A549 (cell line): ENCODE results near the gene ZBTB14. TPM values are rescaled to one million over a fixed set of nuclear protein-coding genes. Genes with fewer than 3 reads are reported as not detected.

Experiments
- ATAC-seq, 2 experiments: fragments of 200-7000 bp in 1 of 2; fragments of >200 bp in 1 of 2; cut with Nextera tagmentation in 1 of 2; cut with Tn5 transposase in 1 of 2; 3 replicates each; pipeline versions ENCODE4 v1.8.0 to v1.9.1; 2018 to 2020; ENCODE audit warnings: mild to moderate bottlenecking in 1 of 2, moderate library complexity in 1 of 2
- CTCF ChIA-PET: fragments of 300-600 bp; sonication (Branson Sonifier 250); formaldehyde crosslinking; extraction: SDS; loops from one replicate; lab custom pipeline; 2021; ENCODE audit warnings: antibody characterized with exemption, inconsistent platforms; lab: Yijun Ruan, JAX
- POLR2A ChIA-PET: fragments of 350-600 bp; formaldehyde crosslinking; extraction: SDS; loops from one replicate; lab custom pipeline; 2021; ENCODE audit warnings: antibody characterized with exemption, inconsistent platforms; lab: Yijun Ruan, JAX
- DNase-seq, 2 experiments: peaks; one replicate each; pipeline versions ENCODE4 v3.0.0 to v3.0.0-alpha.2; 2011 to 2016; ENCODE audit warnings: low read depth in 1 of 2, low spot score in 1 of 2
- FAIRE-seq: peaks from 2 replicates; lab custom pipeline; 2011; peaks lifted over from hg19 to GRCh38; lab: Jason Lieb, UNC
- H3K27ac ChIP-seq, 2 experiments: fragments of >200 bp; sonication (Bioruptor Twin); formaldehyde crosslinking; 3 replicates each; pipeline ENCODE4 v1.5.1; 2016 to 2017
- H3K4me1 ChIP-seq: fragments of >200 bp; sonication (Bioruptor Twin); formaldehyde crosslinking; 3 replicates; pipeline ENCODE4 v1.6.1; 2016
- H3K4me2 ChIP-seq: fragments of >200 bp; sonication (Bioruptor Twin); formaldehyde crosslinking; 3 replicates; pipeline ENCODE4 v1.6.1; 2016
- H3K4me3 ChIP-seq: fragments of >200 bp; sonication (Bioruptor Twin); formaldehyde crosslinking; 3 replicates; pipeline ENCODE4 v1.5.1; 2016
- H3K9me3 ChIP-seq: fragments of >200 bp; sonication (Bioruptor Twin); formaldehyde crosslinking; 3 replicates; pipeline ENCODE4 v1.6.1; 2016
- BHLHE40 ChIP-seq: IDR thresholded peaks from 2 replicates; pipeline ENCODE4 v1.6.1; 2012; ENCODE audit warnings: low read depth, low read length, inconsistent platforms
- CBX2 ChIP-seq: fragments of 200-600 bp; sonication (generic); IDR thresholded peaks from 2 replicates; pipeline ENCODE4 v1.6.1; 2016; ENCODE audit warnings: low read depth, mild to moderate bottlenecking, borderline replicate concordance
- CBX8 ChIP-seq: fragments of 200-600 bp; sonication (generic); IDR thresholded peaks from 2 replicates; pipeline ENCODE4 v1.6.1; 2016
- CHD4 ChIP-seq: fragments of 200-600 bp; sonication (generic); IDR thresholded peaks from 2 replicates; pipeline ENCODE4 v1.6.1; 2016; ENCODE audit warnings: antibody characterized with exemption, mild to moderate bottlenecking, borderline replicate concordance
- CTCF ChIP-seq: fragments of >200 bp; sonication (Bioruptor Twin); formaldehyde crosslinking; IDR thresholded peaks from 3 replicates; pipeline ENCODE4 v1.5.1; 2016
- EHF ChIP-seq: fragments of 250-450 bp; sonication (Bioruptor Pico); IDR thresholded peaks from 2 replicates; pipeline ENCODE4 v1.5.0; 2020; ENCODE audit warnings: mild to moderate bottlenecking
- EP300 ChIP-seq, 2 experiments: fragments of >200 bp; sonication (Bioruptor Twin); formaldehyde crosslinking; IDR thresholded peaks; 2 replicates in 1 of 2; 3 replicates in 1 of 2; pipeline ENCODE4 v1.6.1; 2016 to 2017
- HES2 ChIP-seq: fragments of >200 bp; sonication (Bioruptor Twin); formaldehyde crosslinking; IDR thresholded peaks from 2 replicates; pipeline ENCODE4 v1.6.1; 2016
- JUN ChIP-seq, 2 experiments: fragments of >200 bp; sonication (Bioruptor Twin); formaldehyde crosslinking; IDR thresholded peaks; 2 replicates in 1 of 2; 3 replicates in 1 of 2; pipeline ENCODE4 v1.6.1; 2016 to 2017
- JUNB ChIP-seq: fragments of >200 bp; sonication (Bioruptor Twin); formaldehyde crosslinking; IDR thresholded peaks from 2 replicates; pipeline ENCODE4 v1.6.1; 2016
- KDM5A ChIP-seq: fragments of 200-600 bp; sonication (generic); IDR thresholded peaks from 2 replicates; pipeline ENCODE4 v1.6.1; 2016; ENCODE audit warnings: antibody characterized with exemption, mild to moderate bottlenecking
- MAZ ChIP-seq: fragments of 150-350 bp; IDR thresholded peaks from 2 replicates; pipeline ENCODE4 v1.6.1; 2014; ENCODE audit warnings: antibody characterized with exemption, low read depth, low read length, borderline replicate concordance
- NR3C1 ChIP-seq: fragments of >200 bp; sonication (Bioruptor Twin); formaldehyde crosslinking; IDR thresholded peaks from 3 replicates; pipeline ENCODE4 v1.6.1; 2017
- PBX3 ChIP-seq: IDR thresholded peaks from 2 replicates; pipeline ENCODE4 v1.6.1; 2012
- PHF8 ChIP-seq: fragments of 200-600 bp; sonication (generic); IDR thresholded peaks from 2 replicates; pipeline ENCODE4 v1.6.1; 2016; ENCODE audit warnings: low read depth, mild to moderate bottlenecking, antibody characterized with exemption, moderate library complexity, borderline replicate concordance
- RARB ChIP-seq: fragments of 250-450 bp; sonication (Bioruptor Pico); IDR thresholded peaks from 2 replicates; pipeline ENCODE4 v1.8.0; 2021; ENCODE audit warnings: mild to moderate bottlenecking, moderate library complexity
- SMC3 ChIP-seq: fragments of >200 bp; sonication (Bioruptor Twin); formaldehyde crosslinking; IDR thresholded peaks from 3 replicates; pipeline ENCODE4 v1.6.1; 2018; ENCODE audit warnings: inconsistent platforms
- TP53 ChIP-seq: fragments of 250-450 bp; sonication (Bioruptor Pico); IDR thresholded peaks from 2 replicates; pipeline ENCODE4 v1.5.0; 2021; ENCODE audit warnings: mild to moderate bottlenecking, moderate library complexity
- ZC3H11A ChIP-seq: fragments of 450-650 bp; IDR thresholded peaks from 2 replicates; pipeline ENCODE4 v1.6.1; 2014; ENCODE audit warnings: antibody characterized with exemption, mild to moderate bottlenecking
- ZNF302 ChIP-seq: fragments of 250-450 bp; sonication (Bioruptor Pico); IDR thresholded peaks from 2 replicates; pipeline ENCODE4 v1.9.0; 2021; ENCODE audit warnings: inconsistent platforms, mild to moderate bottlenecking, moderate library complexity
- WGBS: methylation state at CpG from one replicate; pipeline ENCODE4 v1.1.6; 2017; ENCODE audit errors: missing lambda C conversion rate; 5-methylcytosine and 5-hydroxymethylcytosine counted together
- polyA plus RNA-seq, 4 experiments: library from polyadenylated mRNA; depleted of rRNA in 3 of 4; stranded (reverse); fragments of >200 nt; fragmentation: RNase III in 1 of 4; extraction: RNeasy Plus Mini Kit Qiagen cat#74134 plus additional on column Dnase treatment in 1 of 4; gene quantifications; 2 replicates in 3 of 4; 3 replicates in 1 of 4; pipeline ENCODE4 v1.2.3, GENCODE V29; 2011 to 2017
- TF ChIP-seq, protein P1 (sequence below): fragments of 150-350 bp; IDR thresholded peaks from 2 replicates; pipeline ENCODE4 v1.6.1; 2014; ENCODE audit warnings: low read depth, mild to moderate bottlenecking, low read length
- TF ChIP-seq, protein P2 (sequence below): fragments of 200-600 bp; sonication (generic); IDR thresholded peaks from 2 replicates; pipeline ENCODE4 v1.6.1; 2016; ENCODE audit warnings: antibody characterized with exemption, mild to moderate bottlenecking, moderate library complexity

ZBTB14 gene
- polyA plus RNA-seq, 2 of the 4 experiments (the other 2 are of a cell fraction): 7.1 to 23.4 TPM

DNA sequence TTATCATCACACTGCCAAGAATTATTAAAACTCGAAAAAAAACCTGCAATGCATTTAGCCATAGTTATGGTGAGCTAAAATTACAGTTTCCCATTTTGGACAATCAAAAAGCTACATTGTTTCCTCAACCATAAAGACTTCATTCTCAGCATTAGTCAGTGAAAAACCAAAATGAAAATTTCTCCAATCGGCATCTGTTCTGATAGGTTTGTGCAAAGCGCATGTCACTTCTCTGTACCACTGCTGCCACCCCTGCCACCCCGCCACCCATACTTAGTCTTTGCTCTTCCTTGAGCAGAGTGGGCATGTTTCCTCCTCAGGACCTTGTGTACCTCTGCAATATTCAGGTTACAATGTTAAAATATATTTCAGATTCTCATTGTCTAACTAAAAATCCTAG, 7.1 kb upstream of the ZBTB14 start:
- Histone ChIP-seq H3K27ac (no peak overlapping the region), H3K9me3 (no peaks in the 10 kb centered on the region), H3K4me2 (no peak overlapping the region), H3K4me3 (no peak overlapping the region)
- FAIRE-seq: no peak
- ChIA-PET CTCF (no interaction called here), POLR2A (no interaction called here)
- WGBS: 41% methylated on average over 4 of the region's 4 CpGs
- DNase-seq: no peak
- no peak for ATAC-seq
- no peak for TF ChIP-seq SMC3
- no peak for TF ChIP-seq ZC3H11A
- TF ChIP-seq, all 56 proteins: peak for 0
- no peaks in the 10 kb centered on the region for H3K4me1 ChIP-seq

DNA sequence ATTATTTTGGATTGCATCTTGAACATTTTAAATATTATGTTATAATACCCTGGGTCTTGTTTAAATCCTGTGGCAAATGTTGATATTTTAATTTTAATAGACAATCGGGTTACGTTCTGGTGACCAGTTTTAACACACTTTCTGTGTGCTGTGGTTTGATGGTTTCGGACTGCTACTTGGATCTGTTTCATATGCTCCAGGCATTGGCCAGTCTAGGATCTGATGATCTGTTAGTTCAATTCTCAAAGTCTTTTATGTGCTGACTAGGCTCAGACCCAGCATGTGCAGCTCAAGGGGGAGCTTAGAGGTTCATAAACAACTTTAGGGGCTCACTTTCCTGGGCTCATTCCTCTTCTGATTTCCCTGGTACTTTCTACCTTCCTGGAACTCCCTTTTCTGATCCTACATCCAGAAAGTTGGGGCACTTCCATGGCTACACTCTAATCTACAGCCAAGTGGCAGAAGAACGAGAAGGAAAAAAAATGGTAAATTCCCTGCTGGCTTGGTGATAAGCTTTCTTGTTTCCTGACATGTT, 5.0 kb upstream of the ZBTB14 start:
- Histone ChIP-seq H3K9me3 (no peaks in the 10 kb centered on the region), H3K4me1 (no peaks in the 10 kb centered on the region), H3K27ac (no peak overlapping the region), H3K4me3 (no peak overlapping the region), H3K4me2 (no peak overlapping the region)
- ChIA-PET POLR2A (no interaction called here), CTCF (interaction anchor here (0.6 kb wide), 1 partner anchor 62 kb away, joined by 3 read pairs; no protein-coding TSS in a partner anchor)
- DNase-seq (no peak), FAIRE-seq (no peak), ATAC-seq (no peak)
- TF ChIP-seq RARB (CRISPR knock-in tag) (no peak), HES2 (no peak), CBX2 (no peak), JUN (IDR thresholded peaks at IDR 0.05) (no peak), KDM5A (no peak), TP53 (CRISPR knock-in tag) (no peak), ZNF302 (CRISPR knock-in tag) (no peak), CBX8 (no peak), JUNB (no peak), PBX3 (no peak), CHD4 (no peak), EHF (CRISPR knock-in tag) (no peak), MAZ (no peak), SMC3 (no peak)
- TF ChIP-seq, protein P1, sequence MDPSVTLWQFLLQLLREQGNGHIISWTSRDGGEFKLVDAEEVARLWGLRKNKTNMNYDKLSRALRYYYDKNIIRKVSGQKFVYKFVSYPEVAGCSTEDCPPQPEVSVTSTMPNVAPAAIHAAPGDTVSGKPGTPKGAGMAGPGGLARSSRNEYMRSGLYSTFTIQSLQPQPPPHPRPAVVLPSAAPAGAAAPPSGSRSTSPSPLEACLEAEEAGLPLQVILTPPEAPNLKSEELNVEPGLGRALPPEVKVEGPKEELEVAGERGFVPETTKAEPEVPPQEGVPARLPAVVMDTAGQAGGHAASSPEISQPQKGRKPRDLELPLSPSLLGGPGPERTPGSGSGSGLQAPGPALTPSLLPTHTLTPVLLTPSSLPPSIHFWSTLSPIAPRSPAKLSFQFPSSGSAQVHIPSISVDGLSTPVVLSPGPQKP: no peak
- 54% methylated on average over 4 of the region's 4 CpGs for WGBS

DNA sequence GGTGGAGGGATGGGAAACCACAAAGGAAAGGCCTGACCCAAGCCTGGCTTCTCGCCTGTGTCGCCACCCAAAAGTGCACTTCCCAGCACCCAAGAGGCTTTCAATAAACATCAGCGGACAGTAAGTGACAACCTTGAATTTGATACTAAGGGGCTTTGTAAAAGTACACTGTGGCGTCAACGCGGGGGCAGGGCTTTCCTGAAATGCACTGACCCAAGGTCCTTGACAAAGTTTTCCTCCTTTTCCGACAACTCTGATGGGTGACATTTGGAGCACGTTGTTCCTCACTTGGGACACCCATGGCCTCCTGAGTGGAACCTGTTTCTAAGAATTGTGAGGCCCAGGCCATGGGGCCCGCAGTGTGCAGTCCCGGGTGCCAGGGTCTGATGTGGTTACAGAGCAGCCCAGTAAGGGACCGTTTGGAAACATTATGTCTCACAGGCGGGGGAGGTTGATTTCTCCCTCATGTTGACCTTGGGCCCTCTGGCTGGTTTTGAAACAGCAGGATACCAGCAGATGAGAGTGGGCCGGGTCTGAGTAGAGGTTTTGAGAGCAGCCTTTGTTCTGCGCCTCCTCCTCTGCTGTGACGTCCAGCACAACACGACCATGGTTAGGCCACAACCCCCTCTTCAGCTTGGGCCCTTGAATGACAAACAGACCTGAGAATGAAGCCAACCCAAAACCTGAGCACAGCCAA, 2.8 kb upstream of the ZBTB14 start:
- 86% methylated on average over 14 of the region's 16 CpGs for WGBS
- Histone ChIP-seq H3K9me3 (no peaks in the 10 kb centered on the region), H3K4me1 (peaks cover 4% of the 10 kb centered on the region; the same call in 1 of the 3 replicates), H3K4me3 (no peak overlapping the region), H3K27ac (no peak overlapping the region), H3K4me2 (no peak overlapping the region)
- DNase-seq (no peak), ATAC-seq (no peak), FAIRE-seq (no peak)
- no peak for TF ChIP-seq PHF8
- no peak for TF ChIP-seq EP300 (IDR thresholded peaks at IDR 0.05)
- no peak for TF ChIP-seq BHLHE40
- TF ChIP-seq JUNB: no peak
- no peak for TF ChIP-seq CTCF
- TF ChIP-seq, protein P2, sequence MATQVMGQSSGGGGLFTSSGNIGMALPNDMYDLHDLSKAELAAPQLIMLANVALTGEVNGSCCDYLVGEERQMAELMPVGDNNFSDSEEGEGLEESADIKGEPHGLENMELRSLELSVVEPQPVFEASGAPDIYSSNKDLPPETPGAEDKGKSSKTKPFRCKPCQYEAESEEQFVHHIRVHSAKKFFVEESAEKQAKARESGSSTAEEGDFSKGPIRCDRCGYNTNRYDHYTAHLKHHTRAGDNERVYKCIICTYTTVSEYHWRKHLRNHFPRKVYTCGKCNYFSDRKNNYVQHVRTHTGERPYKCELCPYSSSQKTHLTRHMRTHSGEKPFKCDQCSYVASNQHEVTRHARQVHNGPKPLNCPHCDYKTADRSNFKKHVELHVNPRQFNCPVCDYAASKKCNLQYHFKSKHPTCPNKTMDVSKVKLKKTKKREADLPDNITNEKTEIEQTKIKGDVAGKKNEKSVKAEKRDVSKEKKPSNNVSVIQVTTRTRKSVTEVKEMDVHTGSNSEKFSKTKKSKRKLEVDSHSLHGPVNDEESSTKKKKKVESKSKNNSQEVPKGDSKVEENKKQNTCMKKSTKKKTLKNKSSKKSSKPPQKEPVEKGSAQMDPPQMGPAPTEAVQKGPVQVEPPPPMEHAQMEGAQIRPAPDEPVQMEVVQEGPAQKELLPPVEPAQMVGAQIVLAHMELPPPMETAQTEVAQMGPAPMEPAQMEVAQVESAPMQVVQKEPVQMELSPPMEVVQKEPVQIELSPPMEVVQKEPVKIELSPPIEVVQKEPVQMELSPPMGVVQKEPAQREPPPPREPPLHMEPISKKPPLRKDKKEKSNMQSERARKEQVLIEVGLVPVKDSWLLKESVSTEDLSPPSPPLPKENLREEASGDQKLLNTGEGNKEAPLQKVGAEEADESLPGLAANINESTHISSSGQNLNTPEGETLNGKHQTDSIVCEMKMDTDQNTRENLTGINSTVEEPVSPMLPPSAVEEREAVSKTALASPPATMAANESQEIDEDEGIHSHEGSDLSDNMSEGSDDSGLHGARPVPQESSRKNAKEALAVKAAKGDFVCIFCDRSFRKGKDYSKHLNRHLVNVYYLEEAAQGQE: no peak
- no peak for TF ChIP-seq RARB (CRISPR knock-in tag)
- TF ChIP-seq, protein P1: no peak
- TF ChIP-seq CHD4: no peak
- TF ChIP-seq CBX2: no peak
- no peak for TF ChIP-seq NR3C1
- CTCF ChIA-PET: no interaction called here
- POLR2A ChIA-PET: no interaction called here
